DOHH2 (cell line): ENCODE data around the gene CACNA1D.

Source experiments
- H3F3A ChIP-seq: fragments of 200-600 bp; sonication (generic), shearing (Covaris generic); 2 replicates; pipeline ENCODE4 v1.6.0; 2016; ENCODE audit warnings: antibody characterized with exemption, mild to moderate bottlenecking; ENCODE audit not compliant: control insufficient read depth, insufficient read depth
- H3K27ac ChIP-seq: fragments of 200-600 bp; sonication (generic); 2 replicates; pipeline ENCODE4 v1.5.1; 2014; ENCODE audit warnings: low read depth, mild to moderate bottlenecking, low read length, moderate library complexity
- H3K27me3 ChIP-seq: fragments of 200-600 bp; sonication (generic); 2 replicates; pipeline ENCODE4 v1.6.1; 2014; ENCODE audit warnings: mild to moderate bottlenecking, low read length, mixed read lengths; ENCODE audit not compliant: control insufficient read depth
- H3K36me3 ChIP-seq: fragments of 200-600 bp; sonication (generic); 2 replicates; pipeline ENCODE4 v1.6.1; 2014; ENCODE audit warnings: mild to moderate bottlenecking, low read length, moderate library complexity, mixed read lengths; ENCODE audit not compliant: control insufficient read depth
- H3K4me1 ChIP-seq: fragments of 200-600 bp; sonication (generic); 2 replicates; pipeline ENCODE4 v1.6.1; 2014; ENCODE audit warnings: mild to moderate bottlenecking, low read length, mixed read lengths; ENCODE audit not compliant: control insufficient read depth
- H3K4me2 ChIP-seq: fragments of 200-600 bp; sonication (generic); 2 replicates; pipeline ENCODE4 v1.6.0; 2014; ENCODE audit warnings: mild to moderate bottlenecking, low read length, moderate library complexity
- H3K4me3 ChIP-seq: fragments of 200-600 bp; sonication (generic); 2 replicates; pipeline ENCODE4 v1.5.1; 2014; ENCODE audit warnings: mild to moderate bottlenecking, low read length, mixed read lengths
- H3K79me2 ChIP-seq: fragments of 200-600 bp; sonication (generic); 2 replicates; pipeline ENCODE4 v1.6.1; 2014; ENCODE audit warnings: mild to moderate bottlenecking, low read length, mixed read lengths; ENCODE audit not compliant: control insufficient read depth
- H3K9me2 ChIP-seq: fragments of 200-600 bp; sonication (generic); replicated peaks from 2 replicates; pipeline ENCODE4 v1.6.1; 2014; ENCODE audit warnings: mild to moderate bottlenecking, low read length, mixed read lengths; ENCODE audit not compliant: control insufficient read depth
- H3K9me3 ChIP-seq: fragments of 200-600 bp; sonication (generic); 2 replicates; pipeline ENCODE4 v1.6.1; 2014; ENCODE audit warnings: antibody characterized with exemption, low read length, mixed read lengths; ENCODE audit not compliant: control insufficient read depth, insufficient read depth
- H4K20me1 ChIP-seq: fragments of 200-600 bp; sonication (generic); 2 replicates; pipeline ENCODE4 v1.6.0; 2014; ENCODE audit warnings: low read depth, mild to moderate bottlenecking, antibody characterized with exemption, low read length, moderate library complexity; ENCODE audit not compliant: control insufficient read depth, insufficient read depth
- EZH2phosphoT487 ChIP-seq: fragments of 200-600 bp; sonication (generic); IDR thresholded peaks from 2 replicates; pipeline ENCODE4 v1.6.1; 2017; ENCODE audit warnings: borderline replicate concordance, mild to moderate bottlenecking, antibody characterized with exemption, low read length, moderate library complexity, mixed read lengths
- TF ChIP-seq, protein P1 (sequence below): fragments of 200-600 bp; sonication (generic); IDR thresholded peaks from one replicate; pipeline ENCODE4 v1.5.1; 2014; ENCODE audit warnings: antibody characterized with exemption, mild to moderate bottlenecking, low read depth, low read length; ENCODE audit not compliant: poor library complexity, severe bottlenecking

Gene CACNA1D

DNA sequence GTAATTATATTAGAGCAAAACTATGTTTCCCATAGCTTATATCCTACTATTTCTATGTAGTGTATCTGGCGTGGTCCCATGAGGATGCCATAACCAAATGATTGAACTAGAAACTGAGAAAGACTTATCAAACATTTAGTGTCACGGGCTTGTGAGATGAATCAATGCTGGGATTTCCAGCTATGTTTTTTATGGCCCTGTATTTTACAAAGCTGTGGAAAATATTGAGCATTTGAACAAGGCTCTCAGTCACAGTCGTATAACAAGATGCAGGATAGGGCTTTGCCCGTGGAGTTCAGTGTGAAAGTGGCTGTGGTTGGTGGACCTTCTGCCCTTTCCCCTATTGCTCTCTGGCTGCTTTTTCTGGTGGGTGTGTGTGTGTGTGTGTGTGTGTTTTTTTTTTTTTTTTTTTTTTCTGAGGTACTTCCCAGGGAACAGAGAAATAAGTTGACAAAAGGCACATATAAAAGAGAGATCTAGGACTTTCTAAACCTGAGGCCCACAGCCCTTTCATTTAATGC, 60.7 kb downstream of the CACNA1D start:
- H3K9me2 ChIP-seq, result no peaks in the 10 kb centered on the region
- H3K4me3 ChIP-seq, result no peak overlapping the region

DNA sequence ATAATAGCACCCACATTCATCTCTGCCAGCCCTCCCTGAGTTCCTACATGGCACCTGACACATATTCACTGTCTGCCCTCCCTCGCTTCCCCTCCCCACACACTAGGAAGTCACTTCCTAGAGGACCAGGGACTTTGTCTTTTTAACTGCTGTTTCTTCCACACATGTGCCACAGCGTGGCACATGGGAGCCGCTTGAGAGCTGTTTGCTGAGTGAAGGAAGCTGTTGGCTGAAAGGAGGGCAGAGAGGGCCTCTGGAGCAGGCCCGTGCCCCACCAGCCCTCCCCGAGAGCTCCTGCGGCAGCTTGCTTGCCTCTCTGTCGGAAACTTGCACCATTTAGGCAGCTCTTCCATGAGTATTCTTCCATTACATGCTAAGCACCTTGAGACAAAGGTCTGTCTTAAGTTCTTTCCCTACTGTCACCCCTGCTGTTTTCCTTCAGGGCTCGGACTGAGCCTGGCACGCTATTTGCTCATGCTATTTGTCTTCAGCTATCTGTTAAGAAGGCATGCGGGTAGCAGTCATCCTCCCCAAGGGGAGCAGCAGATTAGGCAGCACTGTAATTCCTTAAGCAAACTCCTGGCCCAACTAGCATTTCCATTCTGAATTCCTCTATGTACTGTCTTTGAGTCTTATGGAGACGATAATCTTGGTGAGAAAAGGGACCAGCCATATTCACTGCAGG, 72.2 kb downstream of the CACNA1D start:
- Histone ChIP-seq H3K27ac (no peak overlapping the region), H3K79me2 (no peaks in the 10 kb centered on the region), H3K36me3 (no peaks in the 10 kb centered on the region), H3K9me2 (no peaks in the 10 kb centered on the region), H3K4me1 (no peaks in the 10 kb centered on the region), H3K27me3 (peaks cover 12% of the 10 kb centered on the region), H3F3A (no peaks in the 10 kb centered on the region), H3K4me2 (no peak overlapping the region), H3K4me3 (no peak overlapping the region), H4K20me1 (no peaks in the 10 kb centered on the region), H3K9me3 (no peaks in the 10 kb centered on the region)
- no peak for TF ChIP-seq EZH2phosphoT487

More for the DNA sequence above, 60.7 kb downstream of the CACNA1D start:
- TF ChIP-seq, protein P1, sequence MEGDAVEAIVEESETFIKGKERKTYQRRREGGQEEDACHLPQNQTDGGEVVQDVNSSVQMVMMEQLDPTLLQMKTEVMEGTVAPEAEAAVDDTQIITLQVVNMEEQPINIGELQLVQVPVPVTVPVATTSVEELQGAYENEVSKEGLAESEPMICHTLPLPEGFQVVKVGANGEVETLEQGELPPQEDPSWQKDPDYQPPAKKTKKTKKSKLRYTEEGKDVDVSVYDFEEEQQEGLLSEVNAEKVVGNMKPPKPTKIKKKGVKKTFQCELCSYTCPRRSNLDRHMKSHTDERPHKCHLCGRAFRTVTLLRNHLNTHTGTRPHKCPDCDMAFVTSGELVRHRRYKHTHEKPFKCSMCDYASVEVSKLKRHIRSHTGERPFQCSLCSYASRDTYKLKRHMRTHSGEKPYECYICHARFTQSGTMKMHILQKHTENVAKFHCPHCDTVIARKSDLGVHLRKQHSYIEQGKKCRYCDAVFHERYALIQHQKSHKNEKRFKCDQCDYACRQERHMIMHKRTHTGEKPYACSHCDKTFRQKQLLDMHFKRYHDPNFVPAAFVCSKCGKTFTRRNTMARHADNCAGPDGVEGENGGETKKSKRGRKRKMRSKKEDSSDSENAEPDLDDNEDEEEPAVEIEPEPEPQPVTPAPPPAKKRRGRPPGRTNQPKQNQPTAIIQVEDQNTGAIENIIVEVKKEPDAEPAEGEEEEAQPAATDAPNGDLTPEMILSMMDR, result no peak
- TF ChIP-seq EZH2phosphoT487, result no peak
- Histone ChIP-seq H3F3A (no peaks in the 10 kb centered on the region), H3K4me1 (peaks cover 5% of the 10 kb centered on the region; the same call in 1 of the 2 replicates), H3K27ac (no peak overlapping the region), H3K9me3 (no peaks in the 10 kb centered on the region), H4K20me1 (no peaks in the 10 kb centered on the region), H3K79me2 (no peaks in the 10 kb centered on the region), H3K36me3 (no peaks in the 10 kb centered on the region), H3K4me2 (no peak overlapping the region), H3K27me3 (0 out of 2 replicates have a peak, but pooled peaks cover 5% of the 10 kb centered on the region)

DNA sequence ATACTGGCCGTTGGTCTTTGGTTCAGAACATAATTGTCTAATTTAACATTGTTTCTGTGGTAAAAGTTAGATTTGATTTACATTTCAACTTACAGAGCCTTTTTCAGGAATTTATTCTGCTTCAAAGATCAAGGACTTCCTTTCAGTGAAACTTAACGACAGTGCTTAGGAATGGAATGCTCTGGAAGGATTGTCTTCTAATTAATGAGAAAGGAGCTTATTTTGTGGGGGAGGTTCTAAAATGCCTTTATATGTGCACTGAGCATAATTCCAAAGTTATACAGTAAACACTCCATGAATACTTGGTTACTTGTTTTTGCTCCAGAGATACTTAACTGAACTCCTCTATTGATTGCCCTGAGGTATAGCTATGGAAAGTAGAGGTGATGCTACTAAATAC, 75.7 kb downstream of the CACNA1D start:
- Histone ChIP-seq H3K9me3 (no peaks in the 10 kb centered on the region), H3K79me2 (no peaks in the 10 kb centered on the region), H3K27me3 (peaks cover 3% of the 10 kb centered on the region), H3K4me1 (no peaks in the 10 kb centered on the region), H3K4me3 (no peak overlapping the region), H3K27ac (no peak overlapping the region), H4K20me1 (no peaks in the 10 kb centered on the region), H3K4me2 (no peak overlapping the region), H3F3A (no peaks in the 10 kb centered on the region), H3K36me3 (no peaks in the 10 kb centered on the region), H3K9me2 (no peaks in the 10 kb centered on the region)
- TF ChIP-seq, protein P1, result no peak
- no peak for TF ChIP-seq EZH2phosphoT487

DNA sequence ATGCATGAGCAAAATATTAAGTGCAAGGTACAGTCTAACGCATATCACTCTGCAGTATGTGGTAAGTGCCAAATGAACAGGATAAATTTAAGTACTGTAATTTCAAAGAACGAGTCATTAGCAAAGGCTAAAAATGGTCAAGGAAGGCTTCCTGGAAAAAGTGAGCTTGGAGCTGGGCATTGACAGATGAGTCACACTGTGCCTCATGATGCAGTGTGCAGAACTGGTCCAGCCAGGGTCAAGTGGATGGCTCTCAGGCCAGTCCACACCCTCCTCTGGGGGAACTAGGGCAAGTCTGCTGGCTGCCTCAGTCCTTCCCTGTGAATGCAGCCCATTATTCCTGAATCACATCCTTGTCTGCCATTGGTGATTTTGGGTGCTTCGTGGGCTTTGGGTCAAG, 76.3 kb downstream of the CACNA1D start:
- Histone ChIP-seq H3K4me3 (no peak overlapping the region), H3F3A (no peaks in the 10 kb centered on the region), H3K4me2 (no peak overlapping the region), H3K27ac (no peak overlapping the region), H3K9me3 (no peaks in the 10 kb centered on the region), H4K20me1 (no peaks in the 10 kb centered on the region), H3K79me2 (no peaks in the 10 kb centered on the region), H3K9me2 (no peaks in the 10 kb centered on the region), H3K27me3 (no peaks in the 10 kb centered on the region), H3K4me1 (no peaks in the 10 kb centered on the region), H3K36me3 (no peaks in the 10 kb centered on the region)
- TF ChIP-seq EZH2phosphoT487, result no peak
- TF ChIP-seq, protein P1, result no peak
